ENCODE results near the gene RAB26.
"Not testable (repeated sequence)": the region's sequence is repeated elsewhere in the genome, so short reads cannot be mapped to it uniquely, and the experiment has no call there.

RAB26 gene

DNA sequence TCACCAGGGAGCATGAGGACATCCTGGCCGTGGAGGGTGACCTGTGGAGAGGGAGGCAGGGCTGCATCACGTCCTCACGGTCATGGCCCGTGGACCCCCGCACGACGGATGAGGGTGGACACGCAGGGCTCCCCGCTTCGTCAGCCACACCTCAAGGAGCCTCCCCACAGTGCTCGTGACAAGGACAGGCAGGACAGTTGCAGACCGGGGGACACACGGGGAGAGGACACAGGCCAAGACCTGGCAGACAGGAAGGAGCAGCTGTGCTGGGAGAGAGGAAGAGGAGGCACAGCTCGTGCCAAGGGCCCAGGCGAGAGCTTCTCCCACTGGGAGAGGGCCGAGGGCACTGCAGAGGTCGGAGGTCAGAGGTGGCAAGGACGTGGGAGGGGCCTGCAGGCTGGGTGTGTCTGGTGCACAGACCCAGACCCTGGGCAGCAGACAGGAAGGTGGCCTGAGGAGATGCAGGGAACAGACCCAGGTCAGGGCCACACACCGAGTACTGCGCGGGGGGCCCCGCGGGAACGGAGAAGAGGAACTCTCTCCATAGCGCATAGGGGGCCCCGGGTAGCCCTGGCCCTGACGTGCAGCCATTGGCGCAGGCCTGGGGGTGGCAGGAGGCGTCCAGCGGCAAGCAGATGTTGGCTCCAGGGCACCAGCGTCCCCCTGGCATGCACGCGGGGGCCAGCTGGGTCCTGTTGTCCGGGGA lies 33.4 kb upstream of the RAB26 start:
- not testable (repeated sequence) for FAIRE-seq; DNase-seq (ENCODE audit: insufficient read length)

DNA sequence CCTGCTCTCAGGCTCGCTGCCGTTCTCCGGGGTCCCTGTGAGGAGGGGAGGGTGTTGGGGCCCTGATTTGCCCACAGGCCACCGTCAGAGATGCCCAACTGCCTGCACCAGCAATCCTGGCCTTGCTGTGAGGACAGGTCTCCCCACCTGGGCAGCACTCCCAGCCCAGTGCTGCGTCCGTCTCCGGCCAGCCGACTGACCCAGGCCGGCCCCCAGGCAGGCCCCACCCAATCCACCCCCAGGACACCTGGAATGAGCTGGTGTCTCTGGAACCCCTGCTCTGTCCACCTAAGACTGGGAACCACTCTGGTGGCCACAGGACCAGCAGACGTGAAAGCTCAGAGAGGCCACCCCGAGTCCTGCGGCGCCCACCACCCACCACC lies 32.8 kb upstream of the RAB26 start:
- FAIRE-seq (no peak), DNase-seq (ENCODE audit: insufficient read length) (no peak)
- TF ChIP-seq POLR2A (IDR thresholded peaks at IDR 0.05; ENCODE audit: low read depth, low read length), result no peak
- TF ChIP-seq TAF1 (IDR thresholded peaks at IDR 0.05; ENCODE audit: borderline replicate concordance, low read depth, low read length), result no peak
- TF ChIP-seq POLR2AphosphoS5 (IDR thresholded peaks at IDR 0.05; ENCODE audit: low read depth, low read length), result no peak

DNA sequence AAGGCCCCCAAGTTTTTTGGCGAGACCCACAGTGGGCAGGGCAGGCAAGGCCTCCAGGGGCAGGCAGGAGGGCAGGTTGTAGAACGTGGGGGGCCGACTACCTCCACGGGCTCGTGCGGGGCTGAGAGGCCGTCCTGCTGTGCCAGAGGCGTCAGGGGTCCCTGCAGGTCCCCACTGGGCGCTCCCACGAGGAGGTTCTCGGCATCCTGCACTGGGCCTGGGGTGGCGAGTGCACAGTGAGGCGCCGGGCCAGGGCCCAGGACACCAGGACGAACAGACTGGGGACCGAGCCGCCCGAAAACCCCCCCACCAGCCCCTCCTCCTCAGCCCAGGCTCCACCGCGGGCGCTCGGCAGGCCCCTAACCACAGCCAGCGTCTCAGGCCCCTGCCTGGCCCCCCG lies 32.0 kb upstream of the RAB26 start:
- FAIRE-seq; DNase-seq (ENCODE audit: insufficient read length): not testable (repeated sequence)

DNA sequence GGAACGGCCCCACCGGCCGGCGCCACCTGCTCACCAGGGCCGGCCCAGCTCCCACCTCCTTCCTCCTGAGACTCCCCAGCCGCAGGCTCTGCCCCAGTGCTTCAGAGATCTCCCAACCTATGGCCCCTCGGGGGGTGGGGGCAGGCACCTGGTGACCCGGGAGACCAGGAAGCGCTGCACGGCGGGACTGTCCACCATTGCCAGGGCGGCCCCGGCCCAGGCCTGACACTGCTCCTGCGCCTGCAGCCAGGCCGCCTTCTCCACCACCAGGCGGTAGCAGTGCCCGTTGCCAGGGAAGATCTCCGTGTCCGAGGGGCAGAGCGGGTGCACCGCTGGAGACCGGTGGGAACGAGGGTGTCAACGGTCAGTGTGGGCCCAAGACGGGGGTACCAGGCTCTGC lies 31.1 kb upstream of the RAB26 start:
- not testable (repeated sequence) for DNase-seq (ENCODE audit: insufficient read length); FAIRE-seq

DNA sequence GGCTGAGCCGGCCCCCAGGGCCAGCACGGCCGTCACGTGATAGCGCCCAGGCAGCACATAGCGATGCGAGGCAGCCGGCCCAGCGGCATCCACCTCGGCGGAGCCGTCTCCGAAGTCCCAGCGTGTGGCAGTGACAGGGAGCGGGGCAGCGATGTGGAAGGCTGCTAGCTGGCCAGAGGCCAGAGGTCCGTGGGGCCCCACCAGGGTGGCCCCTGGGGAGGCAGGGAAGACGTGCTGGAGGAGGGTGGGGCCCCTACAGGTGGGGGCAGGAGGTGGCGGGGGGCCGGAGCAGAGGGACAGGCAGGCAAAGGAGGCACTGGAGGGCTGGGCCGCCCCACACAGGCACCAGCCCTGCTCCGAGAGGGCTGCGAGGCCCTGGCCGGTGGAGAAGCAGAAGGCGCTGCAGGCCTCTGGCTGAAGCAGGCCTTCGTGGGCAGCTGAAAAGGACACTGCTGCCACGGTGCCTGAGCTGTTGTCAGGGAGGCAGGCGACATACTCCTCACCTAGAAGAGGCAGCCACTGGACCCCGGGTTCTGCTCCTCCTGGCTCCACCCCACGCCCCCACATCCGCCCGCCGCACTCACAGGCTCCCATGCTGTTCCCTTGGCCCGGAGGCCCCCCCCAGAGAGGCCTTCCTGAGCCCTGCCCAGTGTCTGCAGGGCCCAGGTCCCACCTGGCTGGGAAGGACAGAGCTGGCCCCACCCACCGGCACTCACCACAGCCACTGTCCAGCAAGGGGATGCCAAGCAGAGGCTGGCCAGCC lies 30.3 kb upstream of the RAB26 start:
- FAIRE-seq; DNase-seq (ENCODE audit: insufficient read length): not testable (repeated sequence)

DNA sequence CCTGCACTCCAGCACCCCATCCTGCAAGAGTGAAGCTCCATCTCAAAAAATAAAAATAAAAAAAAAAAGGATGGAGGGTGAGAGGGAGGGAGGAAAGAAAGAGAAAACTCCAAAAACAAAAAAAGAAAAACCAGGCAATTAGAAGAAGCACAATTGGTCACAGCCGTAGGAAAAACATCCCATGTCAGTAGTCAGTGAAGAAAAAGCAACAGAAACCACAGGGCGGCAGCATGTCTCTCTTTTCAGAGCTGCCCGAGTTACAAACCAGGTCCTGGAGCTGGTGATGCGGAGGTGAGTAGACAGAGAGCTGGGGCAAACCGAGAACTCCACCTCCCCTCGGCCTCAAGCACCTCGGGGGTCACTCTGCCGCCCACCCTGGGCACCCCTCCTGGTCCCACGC lies 27.1 kb upstream of the RAB26 start:
- peak; percentile 9 for FAIRE-seq
- not testable (repeated sequence) for DNase-seq (ENCODE audit: insufficient read length)

DNA sequence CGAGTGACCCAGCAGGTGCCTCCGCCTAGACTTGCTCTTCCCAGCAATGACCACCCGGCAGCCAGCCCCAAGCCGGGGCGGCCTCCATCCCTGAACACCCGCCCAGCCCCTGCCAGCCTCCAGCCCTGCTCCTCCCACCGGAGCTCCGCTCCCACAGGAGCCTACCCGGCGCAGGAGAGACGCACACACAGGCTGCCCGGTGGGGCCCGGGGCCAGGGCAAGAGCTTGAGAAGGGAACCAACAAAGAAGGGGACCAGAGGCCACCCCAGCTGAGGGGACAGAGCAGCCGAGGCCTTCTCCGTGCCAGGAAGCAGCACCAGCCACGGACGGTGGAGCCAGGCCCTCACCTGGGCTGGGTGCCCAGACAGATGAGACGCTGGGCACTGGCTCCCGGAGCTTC lies 26.6 kb upstream of the RAB26 start:
- DNase-seq (ENCODE audit: insufficient read length), result no peak
- FAIRE-seq, result no peak
- TF ChIP-seq POLR2A (IDR thresholded peaks at IDR 0.05; ENCODE audit: low read depth, low read length) (no peak), POLR2AphosphoS5 (IDR thresholded peaks at IDR 0.05; ENCODE audit: low read depth, low read length) (no peak), TAF1 (IDR thresholded peaks at IDR 0.05; ENCODE audit: borderline replicate concordance, low read depth, low read length) (no peak)

DNA sequence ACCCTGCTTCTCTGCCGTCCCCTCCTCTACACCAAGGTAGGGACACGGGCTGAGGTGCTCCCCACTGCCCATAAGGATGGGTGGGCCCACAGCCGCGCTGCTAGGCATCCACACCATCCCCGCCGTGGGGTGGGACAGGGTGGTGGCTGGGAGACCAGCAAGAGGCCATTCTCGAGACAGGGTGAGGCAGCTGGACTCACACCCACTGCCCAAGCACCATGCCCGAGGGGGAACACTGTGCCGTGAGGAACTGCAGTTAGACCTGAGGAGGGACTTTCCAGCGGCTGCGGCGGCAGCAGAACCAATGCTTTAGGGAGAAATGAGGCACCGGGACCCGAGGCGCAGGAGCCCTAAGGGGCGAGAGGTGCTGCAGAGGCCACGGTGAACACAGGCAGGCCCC lies 26.0 kb upstream of the RAB26 start:
- DNase-seq (ENCODE audit: insufficient read length) (no peak), FAIRE-seq (no peak)
- no peak for TF ChIP-seq TAF1 (IDR thresholded peaks at IDR 0.05; ENCODE audit: borderline replicate concordance, low read depth, low read length)
- no peak for TF ChIP-seq POLR2A (IDR thresholded peaks at IDR 0.05; ENCODE audit: low read depth, low read length)
- TF ChIP-seq POLR2AphosphoS5 (IDR thresholded peaks at IDR 0.05; ENCODE audit: low read depth, low read length), result no peak

DNA sequence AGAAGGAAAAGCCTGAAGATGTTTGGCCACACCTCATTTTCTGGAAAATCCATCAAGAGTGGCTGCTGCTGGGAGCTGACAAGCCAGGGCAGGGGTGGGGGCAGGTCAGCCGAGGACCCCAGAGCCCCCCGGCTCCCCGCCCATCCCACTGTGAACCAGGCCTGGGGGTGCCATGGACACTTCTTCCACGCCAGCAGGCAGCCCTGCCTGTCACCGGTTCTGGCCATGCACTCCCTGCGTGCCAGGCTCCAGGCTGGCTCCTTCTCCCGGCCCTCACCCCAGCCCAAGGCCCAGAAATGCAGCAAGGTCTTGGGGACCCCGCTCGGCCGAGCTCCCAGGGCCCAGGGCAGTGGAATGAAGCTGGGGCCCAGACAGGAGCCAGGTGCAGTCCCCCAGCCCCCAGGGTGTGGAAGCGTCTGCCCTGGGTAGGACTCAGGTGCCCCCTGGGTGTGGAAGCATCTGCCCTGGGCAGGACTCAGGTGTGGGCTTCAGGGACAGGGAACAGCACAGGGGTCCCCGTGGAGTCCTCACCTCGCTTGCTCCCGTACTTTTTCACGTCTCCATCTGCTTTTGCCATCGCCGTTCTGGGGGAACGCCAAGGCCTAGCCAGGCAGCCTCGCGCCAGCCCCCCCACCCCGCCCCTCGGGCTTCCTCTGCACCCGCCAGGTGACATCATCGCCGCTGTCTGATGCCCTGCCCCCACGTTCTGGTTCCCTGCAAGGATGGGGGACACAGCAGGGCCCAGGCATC lies 25.3 kb upstream of the RAB26 start:
- DNase-seq (ENCODE audit: insufficient read length); FAIRE-seq: not testable (repeated sequence)

DNA sequence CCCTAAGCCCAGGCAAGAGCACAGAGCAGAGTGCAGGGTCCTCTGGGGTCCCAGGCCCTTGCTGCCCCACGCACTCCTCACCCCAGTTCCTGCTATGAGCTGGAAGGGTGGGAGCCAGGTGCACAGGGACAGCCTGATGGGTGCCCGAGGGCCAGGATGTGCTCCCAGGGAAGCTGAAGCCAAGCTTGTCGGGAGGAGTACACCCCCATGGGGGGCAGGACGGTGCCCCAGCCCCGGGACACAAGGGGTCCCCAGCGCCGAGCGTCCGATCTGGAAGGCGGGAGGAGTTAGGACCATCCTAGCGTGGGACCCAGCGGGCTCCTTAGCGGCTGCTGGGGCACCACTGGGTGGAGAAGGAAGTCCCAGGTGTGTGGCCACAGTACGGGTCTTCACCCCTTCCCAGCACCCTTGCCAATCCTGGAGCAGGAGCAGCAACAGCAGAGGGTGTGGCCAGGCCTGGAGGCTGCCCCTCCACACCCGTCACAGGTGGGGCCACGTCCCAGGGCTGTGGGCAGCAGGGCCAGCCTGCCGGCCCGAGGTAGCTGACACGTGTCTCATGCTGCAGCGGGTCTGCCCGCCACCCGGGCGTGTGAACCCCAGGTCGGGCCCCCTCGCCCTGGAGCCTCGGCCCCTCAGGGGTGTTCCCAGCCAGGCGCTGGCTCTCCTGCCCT lies 24.6 kb upstream of the RAB26 start:
- DNase-seq (ENCODE audit: insufficient read length); FAIRE-seq: not testable (repeated sequence)

DNA sequence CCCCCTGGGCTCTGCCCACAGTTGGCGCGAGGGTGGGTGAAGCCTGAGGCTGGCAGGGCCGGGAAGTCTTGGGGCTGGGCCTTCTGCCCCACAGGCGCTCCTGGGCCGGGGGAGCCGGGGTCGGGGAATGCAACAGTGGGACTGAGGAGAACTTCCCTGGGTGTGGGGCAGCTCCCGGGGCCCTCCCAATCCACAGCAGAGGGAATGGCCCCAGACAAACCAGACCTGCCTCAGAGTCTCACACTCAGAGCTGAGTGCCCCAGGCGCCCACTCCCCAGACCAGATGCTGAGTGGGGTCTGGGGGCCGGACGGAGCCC lies 24.1 kb upstream of the RAB26 start:
- not testable (repeated sequence) for DNase-seq (ENCODE audit: insufficient read length)

DNA sequence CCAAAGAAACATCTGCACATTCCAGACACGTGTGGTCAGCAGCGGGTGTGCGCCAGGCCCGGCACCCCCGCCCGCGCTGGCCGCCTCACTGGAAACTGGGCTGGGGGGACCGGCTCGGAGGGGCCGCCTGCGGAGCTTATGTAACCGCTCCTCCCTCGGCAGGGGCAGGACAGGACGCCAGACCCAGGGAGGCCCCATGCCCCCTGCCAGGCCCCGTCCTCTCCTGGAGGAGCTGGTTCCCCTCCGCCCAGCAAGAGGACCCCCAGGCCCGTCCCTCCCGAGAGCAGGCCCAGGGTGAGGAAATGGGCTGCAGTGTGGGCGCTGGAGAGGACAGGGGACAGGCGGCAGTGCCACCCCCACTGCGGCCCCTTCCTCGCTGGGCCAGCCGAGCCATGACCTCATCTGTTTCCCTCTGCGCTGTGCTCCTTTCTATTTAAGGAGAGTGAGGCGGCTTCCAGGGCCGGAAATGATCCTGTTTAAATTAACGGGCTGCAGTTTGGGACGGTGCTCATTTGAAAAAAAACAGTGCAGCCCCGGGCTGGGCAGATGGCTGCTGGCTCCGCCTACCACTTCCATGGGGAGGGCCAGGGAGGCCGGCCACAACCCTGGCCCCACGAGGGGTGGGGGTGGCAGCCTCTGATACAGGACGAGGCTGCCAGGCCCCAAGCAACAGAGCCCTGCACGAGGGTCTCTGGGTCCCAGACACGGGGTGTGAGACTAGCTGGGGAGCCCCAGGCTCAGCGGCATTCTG lies 23.6 kb upstream of the RAB26 start:
- not testable (repeated sequence) for FAIRE-seq; DNase-seq (ENCODE audit: insufficient read length)

More for the DNA sequence above, 24.1 kb upstream of the RAB26 start:
- FAIRE-seq, result not testable (repeated sequence)

DNA sequence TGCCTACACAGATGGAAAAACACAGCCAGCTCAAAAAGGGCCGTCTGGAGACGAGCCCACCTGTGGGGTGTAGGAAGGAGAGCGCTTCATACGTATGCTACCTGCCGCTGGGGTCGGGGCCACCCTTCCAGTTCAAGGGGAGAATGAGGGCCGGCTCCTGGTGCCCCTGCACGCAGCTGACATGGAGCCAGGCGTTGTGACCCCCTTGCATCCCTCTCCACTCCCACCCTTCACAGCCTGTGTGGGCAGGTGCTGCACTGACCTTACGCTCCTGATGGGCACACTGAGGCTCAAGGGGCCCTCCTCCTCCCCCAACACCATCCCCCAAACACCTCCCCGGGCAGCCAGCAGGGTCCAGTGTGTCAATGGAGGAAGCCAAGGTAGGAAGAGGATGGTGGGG lies 22.8 kb upstream of the RAB26 start:
- not testable (repeated sequence) for FAIRE-seq; DNase-seq (ENCODE audit: insufficient read length)

DNA sequence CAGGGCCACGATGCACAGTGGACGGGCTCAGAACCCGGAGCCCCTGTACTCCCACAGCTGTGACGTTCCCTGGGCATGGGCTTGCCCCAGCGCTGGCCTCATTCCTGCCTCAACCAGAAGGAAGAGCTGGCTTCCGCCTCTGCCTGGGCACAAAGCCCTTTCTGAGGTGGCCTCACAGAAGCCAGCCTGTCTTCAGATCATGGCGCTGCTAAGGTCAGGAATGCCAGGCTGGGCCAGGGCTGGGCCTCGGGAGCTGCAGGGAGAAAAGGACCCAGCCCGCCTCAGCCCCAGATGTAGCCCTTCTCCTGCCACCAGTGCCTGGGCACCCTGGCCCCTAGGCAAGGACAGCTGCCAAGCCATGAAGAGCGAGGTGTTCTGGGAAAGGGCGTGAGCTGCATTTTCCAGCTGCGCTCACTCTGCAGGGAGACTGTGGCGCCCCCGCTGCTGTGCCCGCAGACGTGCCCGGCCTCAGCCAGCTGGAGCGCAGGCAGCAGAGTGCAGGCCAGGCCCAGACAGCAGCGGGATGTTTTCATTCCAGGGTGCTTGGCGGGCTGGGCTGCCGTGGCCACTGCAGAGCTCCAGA lies 22.2 kb upstream of the RAB26 start:
- not testable (repeated sequence) for FAIRE-seq; DNase-seq (ENCODE audit: insufficient read length)

DNA sequence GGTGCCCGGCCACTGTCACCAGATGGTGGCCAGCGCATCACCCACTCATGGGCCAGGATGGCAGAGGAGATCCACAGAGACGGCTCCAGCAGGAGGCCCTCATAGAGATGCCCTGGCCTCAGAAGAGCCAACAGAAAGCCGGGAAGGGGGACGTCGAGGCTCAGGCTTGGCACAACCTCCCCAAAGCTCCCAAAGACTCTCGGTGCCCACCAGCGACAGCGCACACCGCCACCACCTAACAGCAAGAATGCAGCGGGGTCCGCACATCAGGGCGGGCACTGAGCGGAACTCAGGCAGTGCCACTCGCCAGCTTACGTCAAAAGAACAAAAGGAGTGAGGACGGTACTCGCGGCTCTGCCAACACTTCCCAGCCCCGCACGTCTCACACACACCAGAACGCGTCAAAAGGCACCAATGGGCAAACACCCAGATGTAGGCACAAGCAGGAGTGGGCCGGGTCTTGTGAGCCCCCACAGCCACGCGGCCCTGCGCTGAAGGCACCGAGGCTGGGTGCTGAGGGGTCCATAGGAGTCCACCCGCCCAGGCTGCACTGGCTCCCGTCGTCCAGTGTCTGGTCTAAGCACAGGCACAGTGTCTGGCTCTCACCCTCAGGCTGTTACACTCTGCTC lies 21.4 kb upstream of the RAB26 start:
- FAIRE-seq, result not testable (repeated sequence)

DNA sequence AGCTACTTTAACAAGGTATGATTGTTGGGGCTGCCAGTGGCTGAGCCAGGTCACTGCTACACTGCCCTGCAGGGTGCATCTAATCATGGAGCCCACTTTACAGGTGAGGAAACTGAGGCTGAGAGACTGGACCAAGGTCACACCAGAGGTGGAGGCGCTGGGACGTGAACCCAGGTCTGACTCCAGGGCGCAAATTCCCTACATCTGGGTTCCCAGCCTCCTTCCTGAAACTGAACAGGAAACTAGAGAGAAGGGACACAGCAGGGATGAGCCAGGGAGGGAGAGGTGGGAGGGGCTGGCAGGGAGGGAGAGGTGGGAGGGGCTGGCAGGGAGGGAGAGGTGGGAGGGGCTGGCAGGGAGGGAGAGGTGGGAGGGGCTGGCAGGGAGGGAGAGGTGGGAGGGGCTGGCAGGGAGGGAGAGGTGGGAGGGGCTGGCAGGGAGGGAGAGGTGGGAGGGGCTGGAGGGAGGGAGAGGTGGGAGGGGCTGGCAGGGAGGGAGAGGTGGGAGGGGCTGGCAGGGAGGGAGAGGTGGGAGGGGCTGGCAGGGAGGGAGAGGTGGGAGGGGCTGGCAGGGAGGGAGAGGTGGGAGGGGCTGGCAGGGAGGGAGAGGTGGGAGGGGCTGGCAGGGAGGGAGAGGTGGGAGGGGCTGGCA lies 20.7 kb upstream of the RAB26 start:
- DNase-seq (ENCODE audit: insufficient read length); FAIRE-seq: not testable (repeated sequence)

More for the DNA sequence above, 21.4 kb upstream of the RAB26 start:
- DNase-seq (ENCODE audit: insufficient read length), result not testable (repeated sequence)

DNA sequence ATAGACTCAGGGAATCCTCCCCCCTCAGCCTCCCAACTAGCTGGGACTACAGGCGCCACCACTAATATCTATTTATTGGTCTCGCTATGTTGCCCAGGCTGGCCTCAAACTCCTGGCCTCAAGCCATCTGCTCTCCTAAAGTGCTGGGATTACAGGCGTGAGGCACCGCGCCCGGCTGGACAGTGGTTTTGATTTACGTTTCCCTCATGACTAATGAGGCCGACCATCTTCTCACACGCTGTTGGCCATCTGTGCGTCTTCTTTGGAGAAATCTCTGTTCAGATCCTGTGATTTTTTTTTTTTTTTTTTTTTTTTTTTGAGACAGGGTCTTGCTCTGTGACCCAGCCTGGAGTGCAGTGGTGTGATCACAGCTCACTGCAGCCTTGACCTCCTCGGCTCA lies 19.2 kb upstream of the RAB26 start:
- DNase-seq (ENCODE audit: insufficient read length); FAIRE-seq: not testable (repeated sequence)
